ENCODE measurements around the gene TRIM46. TPM values are rescaled to one million over a fixed set of nuclear protein-coding genes. Genes with fewer than 3 reads are reported as not detected.
"Not testable (repeated sequence)": the region's sequence is repeated elsewhere in the genome, so short reads cannot be mapped to it uniquely, and the experiment has no call there.

TRIM46 gene
- total and polyA plus RNA-seq, 8 donors = 0.19 to 4.1 (median 0.39) TPM

DNA sequence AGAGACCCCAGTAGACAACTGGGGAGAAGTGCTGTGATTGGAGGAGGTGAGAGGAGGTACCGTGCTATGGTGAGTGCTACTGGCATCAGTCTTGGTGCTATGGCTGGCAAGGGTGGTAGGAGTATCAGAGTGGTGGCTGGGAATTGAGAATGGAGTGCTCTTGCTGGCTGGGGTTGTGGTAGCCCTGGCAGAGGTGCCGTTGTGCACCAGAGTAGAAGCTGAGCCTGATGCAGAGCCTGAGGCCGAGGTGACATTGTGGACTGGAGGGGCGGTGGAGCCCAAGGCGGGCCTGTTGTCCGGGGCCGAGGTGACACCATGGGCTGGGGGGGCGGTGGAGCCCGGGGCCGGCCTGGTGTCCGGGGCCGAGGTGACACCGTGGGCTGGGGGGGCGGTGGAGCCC is 14.6 kb downstream of the TRIM46 start:
- Histone ChIP-seq H3K36me3 (no peaks in the 10 kb centered on the region), H3K4me3 (no peak overlapping the region), H3K27me3 (no peaks in the 10 kb centered on the region), H3K9me3 (no peaks in the 10 kb centered on the region), H3K4me1 (peaks cover 28 to 34% (median 31%) of the 10 kb centered on the region in 3 donors), H3K27ac (peak overlapping the region in 2 of 4 donors; percentile 37 to 77)
- DNase-seq (peak in 3 of 6 donors; percentile 20 to 77 (median 42)), FAIRE-seq (no peak), ATAC-seq (no peak)
- TF ChIP-seq, protein P1, sequence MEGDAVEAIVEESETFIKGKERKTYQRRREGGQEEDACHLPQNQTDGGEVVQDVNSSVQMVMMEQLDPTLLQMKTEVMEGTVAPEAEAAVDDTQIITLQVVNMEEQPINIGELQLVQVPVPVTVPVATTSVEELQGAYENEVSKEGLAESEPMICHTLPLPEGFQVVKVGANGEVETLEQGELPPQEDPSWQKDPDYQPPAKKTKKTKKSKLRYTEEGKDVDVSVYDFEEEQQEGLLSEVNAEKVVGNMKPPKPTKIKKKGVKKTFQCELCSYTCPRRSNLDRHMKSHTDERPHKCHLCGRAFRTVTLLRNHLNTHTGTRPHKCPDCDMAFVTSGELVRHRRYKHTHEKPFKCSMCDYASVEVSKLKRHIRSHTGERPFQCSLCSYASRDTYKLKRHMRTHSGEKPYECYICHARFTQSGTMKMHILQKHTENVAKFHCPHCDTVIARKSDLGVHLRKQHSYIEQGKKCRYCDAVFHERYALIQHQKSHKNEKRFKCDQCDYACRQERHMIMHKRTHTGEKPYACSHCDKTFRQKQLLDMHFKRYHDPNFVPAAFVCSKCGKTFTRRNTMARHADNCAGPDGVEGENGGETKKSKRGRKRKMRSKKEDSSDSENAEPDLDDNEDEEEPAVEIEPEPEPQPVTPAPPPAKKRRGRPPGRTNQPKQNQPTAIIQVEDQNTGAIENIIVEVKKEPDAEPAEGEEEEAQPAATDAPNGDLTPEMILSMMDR (IDR thresholded peaks at IDR 0.05) = no peak
- intact Hi-C loops (cut with DNase I) = no loop called here
- WGBS, 2 donors = 51 to 78% methylated on average over 10 to 14 of the region's 14 CpGs

DNA sequence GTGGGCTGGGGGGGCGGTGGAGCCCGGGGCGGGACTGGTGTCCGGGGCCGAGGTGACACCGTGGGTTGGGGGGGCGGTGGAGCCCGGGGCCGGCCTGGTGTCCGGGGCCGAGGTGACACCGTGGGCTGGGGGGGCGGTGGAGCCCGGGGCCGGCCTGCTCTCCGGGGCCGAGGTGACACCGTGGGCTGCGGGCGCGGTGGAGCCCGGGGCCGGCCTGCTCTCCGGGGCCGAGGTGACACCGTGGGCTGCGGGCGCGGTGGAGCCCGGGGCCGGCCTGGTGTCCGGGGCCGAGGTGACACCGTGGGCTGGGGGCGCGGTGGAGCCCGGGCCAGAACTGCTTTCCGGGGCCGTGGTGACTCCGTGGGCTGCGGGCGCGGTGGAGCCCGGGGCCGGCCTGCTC is 16.3 kb downstream of the TRIM46 start:
- H3K4me1 ChIP-seq = peaks cover 27 to 36% (median 29%) of the 10 kb centered on the region in 3 donors
- WGBS, 2 donors = 58 to 65% methylated on average over 21 to 25 of the region's 45 CpGs
- peak in 3 of 6 donors; percentile 53 to 80 (median 70) for DNase-seq

DNA sequence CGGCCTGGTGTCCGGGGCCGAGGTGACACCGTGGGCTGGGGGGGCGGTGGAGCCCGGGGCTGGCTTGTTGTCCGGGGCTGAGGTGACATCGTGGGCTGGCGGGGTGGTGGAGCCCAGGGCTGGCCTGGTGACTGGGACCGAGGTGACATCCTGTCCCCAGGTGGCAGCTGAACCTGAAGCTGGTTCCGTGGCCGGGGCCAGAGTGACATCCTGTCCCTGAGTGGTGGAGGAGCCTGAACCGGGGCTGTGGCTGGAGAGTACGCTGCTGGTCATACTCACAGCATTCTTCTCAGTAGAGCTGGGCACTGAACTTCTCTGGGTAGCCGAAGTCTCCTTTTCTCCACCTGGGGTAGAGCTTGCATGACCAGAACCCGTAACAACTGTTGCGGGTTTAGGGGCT is 18.3 kb downstream of the TRIM46 start:
- peak in 5 of 6 donors; percentile 53 to 87 (median 55) for DNase-seq
- FAIRE-seq = no peak
- Histone ChIP-seq H3K27ac (peak overlapping the region; percentile 74 to 94 (median 85)), H3K27me3 (no peaks in the 10 kb centered on the region), H3K4me3 (peak overlapping the region in 3 of 4 donors; percentile 23 to 50 (median 46)), H3K4me1 (peaks cover 11 to 17% (median 12%) of the 10 kb centered on the region in 3 donors), H3K36me3 (no peaks in the 10 kb centered on the region), H3K9me3 (no peaks in the 10 kb centered on the region)
- WGBS, 2 donors = 46 to 48% methylated on average over 15 to 17 of the region's 17 CpGs
- intact Hi-C loops (cut with DNase I) = no loop called here
- TF ChIP-seq, protein P1 (IDR thresholded peaks at IDR 0.05) = no peak
- peak in 1 of 4 donors; percentile 1 for ATAC-seq

More for the DNA sequence above, 16.3 kb downstream of the TRIM46 start:
- ATAC-seq; H3K27me3 ChIP-seq; H3K9me3 ChIP-seq; FAIRE-seq; H3K36me3 ChIP-seq; intact Hi-C loops (cut with DNase I); H3K27ac ChIP-seq: not testable (repeated sequence)
- peak overlapping the region in 1 of 4 donors; percentile 33 for H3K4me3 ChIP-seq

DNA sequence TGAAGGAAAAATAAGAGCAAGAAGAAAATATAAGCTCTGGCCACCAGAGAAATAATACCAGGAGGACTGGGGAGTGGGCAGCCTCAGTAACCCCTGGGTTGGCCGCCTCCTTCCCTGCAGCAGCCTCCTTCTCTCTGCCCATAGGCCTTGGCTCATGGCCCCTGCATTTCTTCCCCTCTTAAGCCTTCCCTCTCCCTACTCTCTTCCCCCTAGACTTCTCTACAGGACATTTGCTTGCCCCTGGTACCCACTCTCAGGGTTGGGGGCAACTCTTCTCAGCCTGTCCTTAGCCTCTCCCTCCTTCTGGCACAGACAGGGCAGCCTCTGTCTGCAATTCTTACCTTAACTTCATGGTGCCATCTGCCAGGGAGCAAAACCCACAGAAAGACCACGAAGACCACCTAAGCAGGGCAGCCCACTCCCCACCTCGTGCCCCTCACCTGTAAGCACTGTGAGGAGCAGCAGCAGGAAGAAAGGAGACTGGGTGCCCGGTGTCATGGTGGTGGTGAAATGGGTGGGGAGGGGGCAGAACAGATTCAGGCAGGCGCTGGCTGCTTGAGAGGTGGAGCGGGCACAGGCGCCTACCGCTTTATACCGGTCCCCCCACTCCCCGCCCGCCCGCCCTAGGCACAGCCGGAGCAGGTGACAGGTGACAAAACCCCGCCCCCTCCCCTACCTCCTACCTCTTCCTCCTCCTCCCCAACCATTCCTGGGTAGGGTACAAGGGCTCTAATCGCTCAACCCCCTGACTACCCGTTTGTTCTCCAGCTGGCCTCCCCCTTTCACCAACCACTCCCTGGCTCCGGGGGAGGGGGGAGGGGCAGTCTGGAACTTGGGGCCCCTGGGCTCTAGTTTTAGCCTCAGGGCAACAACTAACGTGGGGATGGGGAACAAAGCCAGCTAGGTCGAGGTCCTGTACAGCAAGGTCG is 19.0 kb downstream of the TRIM46 start:
- intact Hi-C loops (cut with DNase I) = no loop called here
- Histone ChIP-seq H3K4me3 (peak overlapping the region in 3 of 4 donors; percentile 23 to 50 (median 46)), H3K4me1 (peaks cover 9 to 11% (median 10%) of the 10 kb centered on the region in 3 donors), H3K27ac (peak overlapping the region; percentile 74 to 94 (median 85)), H3K36me3 (no peaks in the 10 kb centered on the region), H3K27me3 (no peaks in the 10 kb centered on the region), H3K9me3 (no peaks in the 10 kb centered on the region)
- TF ChIP-seq, protein P1 (IDR thresholded peaks at IDR 0.05) = no peak
- peak; percentile 80 to 91 (median 84) for DNase-seq
- peak; percentile 59 to 72 (median 68) for ATAC-seq
- no peak for FAIRE-seq
- 7 to 27% methylated on average over 15 to 20 of the region's 20 CpGs for WGBS, 2 donors

DNA sequence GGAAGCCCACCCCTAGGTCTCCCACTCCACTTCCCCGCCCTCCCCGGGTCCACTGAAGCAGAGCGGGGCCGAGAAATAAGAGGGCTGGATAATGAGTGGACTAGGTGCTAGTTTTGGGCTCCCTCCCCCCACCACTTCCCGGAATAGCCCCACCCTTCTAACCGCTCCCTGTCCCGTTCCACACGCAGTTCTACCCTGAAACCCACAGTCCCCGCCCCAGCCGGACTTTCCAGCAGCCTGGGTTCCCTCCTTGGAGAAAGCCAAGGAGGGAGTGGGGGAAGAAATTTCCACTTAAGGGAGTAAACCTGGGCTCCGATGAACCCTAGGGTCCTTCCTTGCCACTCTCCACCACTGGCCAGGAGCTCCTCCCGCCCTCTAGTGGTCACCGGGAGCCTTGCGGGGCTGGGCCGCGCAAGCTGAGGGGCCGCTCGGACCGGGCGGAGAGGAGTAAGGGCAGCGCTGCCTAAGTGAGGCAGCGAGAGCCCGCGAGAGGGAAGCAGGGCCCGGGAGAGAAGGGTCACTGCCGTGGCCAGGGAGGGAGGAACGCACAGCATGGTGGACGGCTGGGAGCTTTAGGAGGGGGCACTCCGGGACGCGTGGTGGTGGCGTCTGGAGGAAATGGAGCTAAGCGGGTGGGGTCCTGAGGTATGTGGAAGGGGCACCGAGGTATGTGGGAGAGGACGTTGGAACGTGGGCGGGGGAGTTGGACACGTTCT is 19.8 kb downstream of the TRIM46 start:
- no peaks in the 10 kb centered on the region for H3K27me3 ChIP-seq
- H3K4me1 ChIP-seq = peaks cover 9 to 11% (median 9%) of the 10 kb centered on the region in 3 donors
- peak overlapping the region in 3 of 4 donors; percentile 11 to 50 (median 46) for H3K4me3 ChIP-seq
- FAIRE-seq = no peak
- intact Hi-C loops (cut with DNase I) = no loop called here
- ATAC-seq = peak; percentile 71 to 84 (median 78)
- TF ChIP-seq, protein P1 (IDR thresholded peaks at IDR 0.05) = peak; percentile 89 to 97 (median 96)
- H3K27ac ChIP-seq = peak overlapping the region; percentile 74 to 94 (median 85)
- WGBS, 2 donors = 1% methylated on average over 38 of the region's 38 CpGs
- H3K9me3 ChIP-seq = no peaks in the 10 kb centered on the region
- no peaks in the 10 kb centered on the region for H3K36me3 ChIP-seq
- DNase-seq = peak; percentile 84 to 96 (median 92)

DNA sequence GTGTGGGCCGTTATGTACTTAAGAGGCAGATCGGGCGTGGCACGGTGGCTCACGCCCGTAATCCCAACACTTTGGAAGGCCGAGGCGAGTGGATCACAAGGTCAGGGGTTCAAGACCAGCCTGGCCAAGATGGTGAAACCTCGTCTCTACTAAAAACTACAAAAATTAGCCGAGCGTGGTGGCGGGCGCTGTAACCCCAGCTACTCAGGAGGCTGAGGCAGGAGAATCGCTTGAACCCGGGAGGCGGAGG is 20.3 kb downstream of the TRIM46 start:
- Histone ChIP-seq H3K4me1 (peaks cover 9 to 11% (median 9%) of the 10 kb centered on the region in 3 donors), H3K27ac (peak overlapping the region; percentile 74 to 94 (median 85)), H3K4me3 (peak overlapping the region in 3 of 4 donors; percentile 11 to 50 (median 46))
- intact Hi-C loops (cut with DNase I); ATAC-seq; H3K9me3 ChIP-seq; H3K27me3 ChIP-seq; H3K36me3 ChIP-seq; FAIRE-seq: not testable (repeated sequence)
- DNase-seq = peak in 1 of 6 donors; percentile 42
- 14 to 17% methylated on average over 15 to 16 of the region's 16 CpGs for WGBS, 2 donors
